NK-92 (cell line): ENCODE results near the gene MAPKAPK3.
"Not testable (repeated sequence)": the region's sequence is repeated elsewhere in the genome, so short reads cannot be mapped to it uniquely, and the experiment has no call there.

Experiments used
- DNase-seq: peaks from one replicate; lab custom pipeline; 2025; ENCODE audit not compliant: unreplicated experiment; lab: John Stamatoyannopoulos, UW

The MAPKAPK3 gene

GRCh38 chr3:50653937-50654595 is 37.1 kb downstream of the MAPKAPK3 start:
- no peak for DNase-seq

- no peak for DNase-seq
Measured at GRCh38 chr3:50655009-50655830, 38.3 kb downstream of the MAPKAPK3 start.

GRCh38 chr3:50656417-50657195 is 39.7 kb downstream of the MAPKAPK3 start:
- DNase-seq: no peak

- no peak for DNase-seq
Measured at GRCh38 chr3:50657407-50657806, 40.5 kb downstream of the MAPKAPK3 start.

GRCh38 chr3:50657816-50658215 is 40.9 kb downstream of the MAPKAPK3 start:
- DNase-seq: no peak

- no peak for DNase-seq
Measured at GRCh38 chr3:50658416-50658815, 41.5 kb downstream of the MAPKAPK3 start.

GRCh38 chr3:50658831-50659230 is 41.9 kb downstream of the MAPKAPK3 start:
- no peak for DNase-seq

GRCh38 chr3:50660386-50660785 is 43.4 kb downstream of the MAPKAPK3 start:
- DNase-seq: no peak

- DNase-seq: no peak
Measured at GRCh38 chr3:50661321-50661837, 44.4 kb downstream of the MAPKAPK3 start.

- DNase-seq: no peak
Measured at GRCh38 chr3:50662408-50662807, 45.5 kb downstream of the MAPKAPK3 start.

- no peak for DNase-seq
Measured at GRCh38 chr3:50665081-50665840, 48.3 kb downstream of the MAPKAPK3 start.

GRCh38 chr3:50665841-50666115 is 48.8 kb downstream of the MAPKAPK3 start:
- DNase-seq: not testable (repeated sequence)

- DNase-seq: no peak
Measured at GRCh38 chr3:50666837-50667236, 49.9 kb downstream of the MAPKAPK3 start.

GRCh38 chr3:50671331-50671730 is 54.4 kb downstream of the MAPKAPK3 start:
- no peak for DNase-seq

- DNase-seq: no peak
Measured at GRCh38 chr3:50672656-50673055, 55.7 kb downstream of the MAPKAPK3 start.

- no peak for DNase-seq
Measured at GRCh38 chr3:50673931-50674330, 57.0 kb downstream of the MAPKAPK3 start.

- no peak for DNase-seq
Measured at GRCh38 chr3:50674349-50675178, 57.6 kb downstream of the MAPKAPK3 start, which contains the start of gene DOCK3. TSS of gene DOCK3 (plus strand) at chr3:50674927. CDS start at chr3:50675264, 337 bp downstream.

GRCh38 chr3:50675179-50676030 is 58.5 kb downstream of the MAPKAPK3 start:
- DNase-seq: no peak
